Endothelial cell (in vitro differentiated cells): ENCODE data around the gene PSMC3. TPM values are rescaled to one million over a fixed set of nuclear protein-coding genes. Genes with fewer than 3 reads are reported as not detected.

Source experiments
- DNase-seq: peaks from one replicate; pipeline ENCODE4 v3.0.0; 2021; ENCODE audit warnings: low spot score
- H3K27ac Mint-ChIP-seq: one replicate; pipeline ENCODE4 v1.8.0; 2021; ENCODE audit warnings: mixed read lengths, inconsistent platforms; ENCODE audit not compliant: unreplicated experiment
- H3K27me3 Mint-ChIP-seq: one replicate; pipeline ENCODE4 v1.8.0; 2021; ENCODE audit warnings: mild to moderate bottlenecking, moderate library complexity, mixed read lengths, inconsistent platforms; ENCODE audit not compliant: unreplicated experiment
- H3K36me3 Mint-ChIP-seq: one replicate; pipeline ENCODE4 v1.8.0; 2021; ENCODE audit warnings: mild to moderate bottlenecking, low read depth, mixed read lengths, inconsistent platforms; ENCODE audit not compliant: unreplicated experiment
- H3K4me1 Mint-ChIP-seq: one replicate; pipeline ENCODE4 v1.8.0; 2021; ENCODE audit warnings: mild to moderate bottlenecking, mixed read lengths, inconsistent platforms; ENCODE audit not compliant: unreplicated experiment
- H3K4me3 Mint-ChIP-seq: one replicate; pipeline ENCODE4 v1.8.0; 2021; ENCODE audit warnings: mild to moderate bottlenecking, mixed read lengths, inconsistent platforms; ENCODE audit not compliant: unreplicated experiment
- H3K9me3 Mint-ChIP-seq: one replicate; pipeline ENCODE4 v1.8.0; 2021; ENCODE audit warnings: mixed read lengths, inconsistent platforms; ENCODE audit not compliant: unreplicated experiment
- total RNA-seq: library from RNA; stranded (reverse); fragmentation: NEBNext Ultra II Directional; extraction: Animal tissue kit (Norgen Biotek cat#: 25700); gene quantifications from one replicate; pipeline ENCODE4 v1.2.1, GENCODE V29; 2021; ENCODE audit not compliant: unreplicated experiment
- TF ChIP-seq, protein P1 (sequence below): fragments of 200-600 bp; sonication (generic); IDR thresholded peaks from one replicate; pipeline ENCODE4 v1.5.0; 2021; ENCODE audit warnings: antibody characterized with exemption; ENCODE audit not compliant: unreplicated experiment

PSMC3 gene
- total RNA-seq, 1 donor from 2014 or later = 127 TPM

DNA sequence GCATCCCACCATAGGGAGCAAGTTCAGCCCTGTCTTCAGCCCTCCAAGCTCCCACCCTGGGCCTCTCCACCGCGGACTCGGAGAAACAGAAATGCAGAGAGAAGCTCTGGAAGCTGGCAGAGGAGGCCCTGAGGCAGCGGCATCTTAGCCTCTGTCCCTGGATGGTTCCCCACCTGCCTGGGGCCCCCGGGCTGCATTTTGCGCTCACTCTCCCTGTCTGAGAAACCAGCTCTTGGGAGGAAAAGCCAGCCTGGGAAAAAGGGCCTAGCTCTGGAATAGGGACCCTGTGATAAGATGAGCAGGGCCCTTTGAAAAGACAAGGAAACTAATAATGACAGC lies 35.8 kb downstream of the PSMC3 start:
- Mint-ChIP-seq H3K27me3 (peaks cover 5% of the 10 kb centered on the region), H3K9me3 (no peaks in the 10 kb centered on the region), H3K27ac (no peak overlapping the region), H3K4me1 (peaks cover 14% of the 10 kb centered on the region), H3K4me3 (no peak overlapping the region), H3K36me3 (no peaks in the 10 kb centered on the region)
- TF ChIP-seq, protein P1, sequence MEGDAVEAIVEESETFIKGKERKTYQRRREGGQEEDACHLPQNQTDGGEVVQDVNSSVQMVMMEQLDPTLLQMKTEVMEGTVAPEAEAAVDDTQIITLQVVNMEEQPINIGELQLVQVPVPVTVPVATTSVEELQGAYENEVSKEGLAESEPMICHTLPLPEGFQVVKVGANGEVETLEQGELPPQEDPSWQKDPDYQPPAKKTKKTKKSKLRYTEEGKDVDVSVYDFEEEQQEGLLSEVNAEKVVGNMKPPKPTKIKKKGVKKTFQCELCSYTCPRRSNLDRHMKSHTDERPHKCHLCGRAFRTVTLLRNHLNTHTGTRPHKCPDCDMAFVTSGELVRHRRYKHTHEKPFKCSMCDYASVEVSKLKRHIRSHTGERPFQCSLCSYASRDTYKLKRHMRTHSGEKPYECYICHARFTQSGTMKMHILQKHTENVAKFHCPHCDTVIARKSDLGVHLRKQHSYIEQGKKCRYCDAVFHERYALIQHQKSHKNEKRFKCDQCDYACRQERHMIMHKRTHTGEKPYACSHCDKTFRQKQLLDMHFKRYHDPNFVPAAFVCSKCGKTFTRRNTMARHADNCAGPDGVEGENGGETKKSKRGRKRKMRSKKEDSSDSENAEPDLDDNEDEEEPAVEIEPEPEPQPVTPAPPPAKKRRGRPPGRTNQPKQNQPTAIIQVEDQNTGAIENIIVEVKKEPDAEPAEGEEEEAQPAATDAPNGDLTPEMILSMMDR = no peak
- no peak for DNase-seq

DNA sequence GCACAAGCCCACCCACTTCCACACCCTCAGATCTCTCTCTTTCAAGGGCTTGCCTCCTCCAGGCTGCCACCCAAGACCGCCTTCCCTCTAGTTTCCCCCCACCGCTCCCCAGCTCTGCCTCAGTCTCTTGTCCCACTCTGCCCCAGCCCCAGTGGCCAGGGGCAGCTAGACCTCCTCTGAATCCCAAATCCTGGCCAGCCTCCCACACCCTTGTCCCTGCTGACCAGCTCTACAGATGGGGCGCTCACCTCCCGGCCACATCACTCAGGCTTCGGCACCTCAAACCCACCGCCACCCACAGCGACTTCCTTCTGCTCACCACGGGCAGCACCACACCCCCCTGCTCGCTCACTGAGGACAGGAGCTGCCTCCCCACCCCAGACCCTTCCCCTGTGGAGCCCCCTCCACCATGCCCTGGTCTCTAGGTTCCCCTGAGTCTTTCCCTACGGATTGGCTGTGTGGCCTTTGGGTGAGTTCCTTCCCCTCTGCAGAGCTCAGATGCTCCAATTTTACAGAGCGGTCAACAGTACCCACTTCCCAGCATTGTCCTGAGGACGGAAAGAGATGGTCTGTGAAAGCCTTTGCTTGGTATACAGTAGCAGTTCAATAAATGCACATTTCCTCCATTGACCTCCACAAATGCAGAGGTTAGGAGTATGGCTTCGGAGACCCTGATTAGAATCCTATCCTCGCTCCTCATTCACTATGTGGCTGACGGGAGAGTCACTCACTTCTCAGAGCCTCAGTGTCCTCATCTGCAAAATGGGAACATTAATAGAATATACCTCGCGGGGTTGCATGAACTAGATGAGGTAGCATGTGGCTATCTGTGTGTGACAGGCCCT lies 36.4 kb downstream of the PSMC3 start:
- Mint-ChIP-seq H3K4me1 (peaks cover 13% of the 10 kb centered on the region), H3K9me3 (no peaks in the 10 kb centered on the region), H3K36me3 (no peaks in the 10 kb centered on the region), H3K27ac (no peak overlapping the region), H3K27me3 (peaks cover 5% of the 10 kb centered on the region), H3K4me3 (no peak overlapping the region)
- DNase-seq = no peak
- TF ChIP-seq, protein P1 = no peak

DNA sequence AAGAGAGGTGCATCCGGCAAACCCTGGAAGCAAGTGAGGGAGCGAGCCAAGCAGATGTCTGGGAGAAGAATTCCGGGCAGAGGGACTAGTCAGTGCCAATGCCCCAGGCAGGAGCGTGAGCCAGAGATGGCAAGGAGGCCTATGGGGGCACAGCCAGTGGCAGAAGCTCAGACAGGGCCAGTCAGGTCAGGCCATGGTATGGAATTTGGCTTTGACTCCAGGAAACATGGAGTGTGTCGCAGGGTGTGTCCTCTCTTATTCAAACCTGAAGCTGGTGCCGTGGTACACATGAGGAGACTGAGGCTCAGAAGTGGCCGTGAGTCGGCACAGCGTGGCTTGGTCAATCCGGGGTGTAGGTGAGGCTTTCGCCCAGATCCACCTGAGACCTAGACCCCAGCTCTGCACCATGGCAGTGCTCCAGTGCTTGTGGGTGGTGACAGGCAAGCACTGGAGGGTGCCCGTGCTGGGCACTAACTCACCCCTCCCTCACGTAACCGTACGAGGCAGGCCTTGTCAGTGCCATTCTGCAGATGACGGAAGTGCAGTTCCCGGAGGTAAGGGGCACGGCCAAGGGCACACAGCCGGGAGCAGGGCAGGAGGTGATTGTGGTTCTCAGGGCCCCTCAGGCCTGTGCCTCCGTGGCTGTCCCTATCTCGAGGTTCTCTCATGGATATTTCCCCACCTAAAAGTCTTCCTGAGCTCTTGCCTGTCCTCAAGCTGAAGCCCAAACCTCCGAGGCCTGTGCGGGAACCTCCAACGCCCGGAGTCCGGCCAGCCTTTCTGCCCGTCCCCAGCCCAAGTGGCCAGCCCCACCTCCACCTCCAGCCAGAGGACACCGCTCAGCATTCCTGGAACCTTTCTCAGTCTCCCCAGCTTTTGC lies 37.3 kb downstream of the PSMC3 start:
- Mint-ChIP-seq H3K27me3 (peaks cover 3% of the 10 kb centered on the region), H3K9me3 (no peaks in the 10 kb centered on the region), H3K4me1 (peaks cover 7% of the 10 kb centered on the region), H3K4me3 (no peak overlapping the region), H3K36me3 (no peaks in the 10 kb centered on the region), H3K27ac (no peak overlapping the region)
- TF ChIP-seq, protein P1 = no peak
- no peak for DNase-seq

DNA sequence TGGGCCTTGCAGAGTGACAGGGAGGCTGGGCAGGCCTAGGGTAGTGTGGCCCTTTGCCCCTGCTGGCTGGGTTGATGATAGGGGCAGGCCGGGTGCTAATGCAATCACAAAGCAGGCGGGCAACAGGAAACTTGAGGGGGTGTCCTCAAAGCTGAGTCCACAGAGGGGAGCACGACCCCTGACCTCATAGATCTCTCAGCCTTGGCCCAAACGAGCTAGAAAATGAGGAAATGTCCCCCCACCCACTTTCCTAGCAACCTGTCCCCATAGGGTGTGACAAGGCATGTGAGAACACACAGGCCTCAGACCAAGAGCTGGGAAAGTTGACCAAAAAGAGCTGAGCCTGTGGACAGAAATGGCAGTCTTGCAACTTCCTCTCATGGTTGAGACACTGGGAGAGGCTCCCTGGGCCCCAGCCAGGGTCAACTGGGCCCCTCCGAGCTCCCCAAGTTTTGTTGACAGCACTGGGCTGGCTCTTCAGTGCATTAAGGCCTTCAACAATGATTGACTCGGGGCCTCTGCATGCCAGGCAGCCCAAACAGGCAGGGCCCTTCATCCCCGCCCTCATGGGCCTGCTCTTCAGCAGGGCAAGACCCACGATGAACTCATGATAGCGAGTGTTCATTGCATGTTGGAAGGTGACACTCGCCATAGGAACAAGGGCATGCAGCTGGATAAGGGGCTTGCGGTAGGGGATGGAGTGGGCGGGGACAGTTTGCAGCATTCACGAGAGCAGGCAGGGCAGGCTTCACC lies 38.1 kb downstream of the PSMC3 start:
- Mint-ChIP-seq H3K36me3 (no peaks in the 10 kb centered on the region), H3K9me3 (no peaks in the 10 kb centered on the region), H3K27ac (no peak overlapping the region), H3K4me3 (no peak overlapping the region), H3K4me1 (peaks cover 3% of the 10 kb centered on the region), H3K27me3 (peaks cover 3% of the 10 kb centered on the region)
- DNase-seq = no peak
- TF ChIP-seq, protein P1 = no peak
